Ramos (cell line): Measurements from ENCODE around the gene HIBADH.
"Not testable (repeated sequence)": the region's sequence is repeated elsewhere in the genome, so short reads cannot be mapped to it uniquely, and the experiment has no call there.

ENCODE experiments used
- in situ Hi-C: fragments of 300-500 bp; cut with MboI; formaldehyde crosslinking; loops from one replicate; pipeline ENCODE4 v1.14.3; 2022; ENCODE audit warnings: low sequenced_read_pairs; ENCODE audit not compliant: unreplicated experiment

HIBADH gene

GRCh38 chr7:27518561-27519350 lies 143.9 kb downstream of the HIBADH start:
- in situ Hi-C loops: no loop called here

- in situ Hi-C loops: no loop called here
Observed at GRCh38 chr7:27516421-27516820, 146.3 kb downstream of the HIBADH start.

GRCh38 chr7:27515933-27516332 lies 146.8 kb downstream of the HIBADH start:
- in situ Hi-C loops: no loop called here

GRCh38 chr7:27514861-27515260 lies 147.8 kb downstream of the HIBADH start:
- in situ Hi-C loops: no loop called here

DNA sequence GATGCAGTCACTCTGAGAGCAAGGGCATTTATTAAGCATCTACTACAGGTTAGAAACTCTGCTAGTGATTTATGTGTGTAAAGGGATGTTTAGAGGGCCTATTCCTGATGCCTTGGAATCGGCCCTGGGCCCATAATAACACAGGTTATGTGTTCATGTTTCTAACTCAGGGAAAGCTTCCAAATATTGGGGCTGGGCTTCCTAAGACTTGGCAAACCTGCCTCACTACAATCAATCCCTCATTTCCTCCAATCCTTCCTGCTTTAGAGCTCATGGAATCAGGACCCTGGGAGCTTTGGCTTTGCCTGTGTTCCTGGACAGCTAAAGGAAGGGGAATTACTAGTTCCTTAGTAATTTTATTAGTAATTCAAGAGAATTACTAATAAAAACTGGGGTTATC lies 148.8 kb downstream of the HIBADH start:
- in situ Hi-C loops: no loop called here

DNA sequence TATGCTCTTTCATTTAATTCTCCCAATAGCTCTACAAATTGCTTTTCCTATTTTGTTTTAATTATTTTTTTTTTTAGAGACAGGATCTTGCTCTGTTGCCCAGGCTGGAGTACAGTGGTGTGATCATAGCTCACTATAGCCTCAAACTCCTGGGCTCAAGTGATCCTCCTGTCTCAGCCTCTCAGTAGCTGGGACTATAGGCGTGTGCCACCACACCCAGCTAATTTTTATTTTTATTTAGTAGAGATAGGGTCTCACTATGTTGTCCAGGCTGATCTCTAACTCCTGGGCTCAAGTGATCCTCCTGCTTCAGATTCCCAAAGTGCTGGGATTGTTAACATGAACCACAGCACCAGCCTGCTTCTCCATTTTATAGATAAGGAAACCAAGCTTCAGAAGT lies 151.3 kb downstream of the HIBADH start:
- in situ Hi-C loops: not testable (repeated sequence)

DNA sequence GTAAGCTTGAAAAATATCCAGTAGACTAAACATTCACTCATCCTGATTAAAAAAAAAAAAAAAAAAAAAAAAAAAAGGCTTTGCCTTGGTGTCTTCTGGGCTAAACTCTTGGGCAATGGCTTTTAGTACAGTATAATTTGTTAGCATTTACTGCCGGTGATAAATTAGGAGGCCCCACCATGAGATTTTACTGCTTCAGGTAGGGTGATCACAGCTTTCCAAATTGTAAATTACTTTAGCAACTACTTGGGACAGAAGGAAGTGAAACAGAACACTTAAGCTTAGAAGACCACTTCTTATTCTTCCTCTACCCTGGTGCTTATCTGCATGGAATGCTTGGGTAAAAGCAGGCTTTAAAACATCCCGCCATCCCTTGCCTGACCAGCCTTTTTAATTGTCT lies 152.1 kb downstream of the HIBADH start:
- in situ Hi-C loops: no loop called here

DNA sequence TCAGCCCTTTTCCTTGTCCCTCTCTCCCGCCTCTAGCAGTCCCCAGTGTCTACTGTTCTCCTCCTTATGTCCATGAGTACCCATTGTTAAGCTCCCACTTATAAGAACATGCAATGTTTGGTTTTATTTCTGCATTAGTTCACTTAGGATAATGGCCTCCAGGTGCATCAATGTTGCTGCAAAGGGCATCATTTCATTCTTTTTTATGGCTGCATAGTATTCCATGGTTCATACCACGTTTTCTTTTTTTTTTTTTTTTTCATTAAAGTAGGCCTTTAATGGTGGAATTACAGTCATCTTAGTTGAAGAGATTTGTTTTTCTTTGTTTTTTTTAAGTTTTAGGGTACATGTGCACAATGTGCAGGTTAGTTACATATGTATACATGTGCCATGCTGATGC lies 160.8 kb downstream of the HIBADH start:
- in situ Hi-C loops: not testable (repeated sequence)

DNA sequence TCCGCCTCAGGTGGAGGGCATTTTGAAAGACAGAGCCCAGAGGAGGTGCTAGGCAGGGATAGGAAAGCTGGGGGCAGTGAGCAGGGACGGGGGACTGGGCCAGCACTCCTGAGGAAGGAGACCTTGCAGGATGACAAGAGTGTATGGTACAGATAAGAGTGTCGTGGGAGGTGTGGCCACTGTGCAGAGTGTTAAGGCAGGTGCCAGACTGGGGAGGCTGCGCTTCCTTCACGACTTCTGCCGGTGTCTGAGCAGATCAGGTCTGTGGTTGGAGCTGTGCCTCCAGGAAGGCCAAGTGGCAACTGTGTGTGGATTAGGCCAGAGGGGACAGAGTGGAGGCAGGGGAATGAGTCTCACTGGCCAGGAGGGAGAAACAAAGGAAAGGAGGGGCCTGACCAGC lies 161.7 kb downstream of the HIBADH start:
- in situ Hi-C loops: no loop called here

DNA sequence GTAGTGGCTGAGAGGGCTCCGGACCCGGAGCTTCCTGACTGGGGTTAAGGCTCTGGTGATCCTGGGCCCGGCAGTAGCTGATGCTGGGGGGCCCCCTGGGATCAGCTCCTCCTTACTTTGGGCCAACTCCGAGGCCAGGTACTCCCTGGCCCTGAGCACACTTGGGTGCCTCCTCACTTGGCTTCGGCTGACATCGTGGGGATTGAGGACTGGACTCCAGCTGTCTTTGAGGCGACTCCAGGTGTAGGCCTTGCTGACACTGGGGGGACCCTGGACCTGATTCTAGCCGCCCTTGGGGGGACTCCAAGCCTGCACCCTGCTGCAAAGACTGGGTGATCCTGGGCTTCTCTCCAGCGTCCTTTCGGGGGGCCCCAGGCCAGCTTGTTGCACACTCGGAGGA lies 170.5 kb downstream of the HIBADH start:
- in situ Hi-C loops: no loop called here

DNA sequence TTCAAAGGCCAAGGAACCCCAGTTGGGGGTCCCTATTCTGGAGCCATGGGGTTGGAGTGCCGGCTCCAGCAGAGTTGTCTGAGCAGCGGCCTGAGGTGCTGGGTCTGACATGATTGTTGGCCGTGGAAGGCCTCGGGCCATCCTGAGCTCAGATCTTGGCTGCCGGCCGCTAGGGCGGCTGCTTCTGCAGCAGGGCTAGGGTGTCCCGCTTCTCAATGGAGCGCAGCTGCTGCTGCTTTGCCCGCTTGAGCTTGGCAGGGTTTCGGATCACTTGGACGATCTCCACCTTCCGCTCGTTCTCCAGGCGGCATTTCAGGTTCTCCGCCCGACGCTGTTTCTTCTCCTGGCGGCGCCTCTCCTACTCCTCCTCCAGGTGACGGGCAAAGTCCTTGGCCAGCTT lies 171.1 kb downstream of the HIBADH start:
- in situ Hi-C loops: no loop called here

DNA sequence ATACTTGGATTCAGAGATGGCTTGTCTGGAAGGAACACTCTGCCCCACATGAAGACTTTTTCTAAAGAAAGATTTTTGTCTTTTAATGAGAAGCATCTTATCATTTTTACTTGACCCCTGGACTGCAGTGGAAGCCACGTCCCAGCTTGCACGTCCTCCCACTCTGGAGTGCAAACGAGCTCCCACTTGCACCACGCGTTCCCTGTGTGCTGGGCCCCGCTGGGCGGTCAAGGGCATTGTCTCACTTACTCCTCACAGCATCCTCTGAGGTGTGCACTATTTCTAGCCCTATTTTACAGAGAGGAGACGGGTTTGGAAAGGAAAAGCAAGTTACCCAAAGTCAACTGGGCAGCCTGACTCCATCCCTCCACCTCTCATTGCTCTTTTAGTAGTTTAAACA lies 175.2 kb downstream of the HIBADH start:
- in situ Hi-C loops: no loop called here

GRCh38 chr7:27484451-27484850 lies 178.2 kb downstream of the HIBADH start:
- in situ Hi-C loops: no loop called here

GRCh38 chr7:27482219-27482618 lies 180.5 kb downstream of the HIBADH start:
- in situ Hi-C loops: no loop called here

DNA sequence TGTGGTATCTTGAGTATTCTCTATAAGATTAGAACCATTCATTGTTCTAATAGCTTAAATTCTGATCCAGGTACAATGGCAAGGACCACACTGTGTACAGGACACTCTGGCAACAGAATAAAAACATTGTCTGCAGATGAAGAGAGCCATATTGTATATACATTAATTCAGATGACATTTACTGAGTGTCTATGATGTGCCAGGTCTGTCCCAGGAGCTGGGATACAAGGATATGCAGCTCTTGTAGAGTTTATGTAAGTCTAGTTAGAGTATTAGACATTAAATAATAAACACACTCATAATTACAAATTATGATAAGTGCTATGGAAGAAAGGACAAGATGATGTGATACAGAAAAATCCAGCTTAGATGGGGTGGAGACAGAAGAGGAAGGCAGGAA lies 184.1 kb downstream of the HIBADH start:
- in situ Hi-C loops: no loop called here

DNA sequence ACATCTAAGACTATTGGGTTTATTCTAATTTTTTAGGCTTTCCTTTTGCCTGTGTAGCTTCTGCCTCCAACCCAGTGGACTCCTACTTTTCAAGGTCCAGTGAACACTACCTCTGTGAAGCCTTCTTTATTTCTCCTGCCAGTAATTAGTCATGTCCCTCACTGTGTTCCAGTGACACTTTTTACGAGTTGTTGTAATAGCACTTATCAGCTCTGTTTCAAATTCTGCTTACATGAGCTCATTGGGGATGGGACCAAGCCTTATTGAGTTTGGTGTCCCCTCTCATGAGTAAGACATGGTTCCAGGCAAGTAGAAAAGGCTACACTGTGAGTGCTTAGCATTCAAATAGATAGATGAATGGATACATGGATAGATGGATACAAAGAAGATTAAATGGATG lies 184.6 kb downstream of the HIBADH start:
- in situ Hi-C loops: no loop called here

DNA sequence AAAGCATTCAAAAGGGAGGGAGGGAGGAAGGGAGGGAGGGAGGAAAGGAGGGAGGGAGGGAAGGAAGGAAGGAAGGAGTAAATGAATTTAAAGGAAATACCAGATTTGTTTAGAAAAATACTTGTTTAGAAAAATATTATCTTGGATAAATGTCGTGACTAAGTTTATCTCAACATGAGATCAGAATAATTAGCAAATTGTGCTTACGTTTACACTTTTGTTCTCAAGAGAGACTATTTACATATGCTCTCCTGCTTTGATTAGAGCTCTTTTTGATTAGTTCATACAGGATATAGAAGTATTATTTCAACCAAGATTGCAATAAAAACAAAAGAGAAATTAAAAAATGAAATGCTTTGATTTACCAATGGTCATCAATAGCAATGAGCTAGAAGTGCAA lies 186.2 kb downstream of the HIBADH start:
- in situ Hi-C loops: no loop called here
